HAP-1 (cell line): Measurements from ENCODE around the gene TBC1D2.

Experiments
- DNase-seq, 2 experiments: peaks; one replicate each; pipeline ENCODE4 v3.0.0-alpha.2; 2016 to 2020; ENCODE audit warnings: low spot score in 2 of 2
- H3K27me3 ChIP-seq: fragments of 250-450 bp; sonication (Bioruptor Pico); 2 replicates; pipeline ENCODE4 v1.5.1; 2020; ENCODE audit warnings: low read depth, mild to moderate bottlenecking, moderate library complexity
- H3K36me3 ChIP-seq: fragments of 250-450 bp; sonication (Bioruptor Pico); replicated peaks from 2 replicates; pipeline ENCODE4 v1.5.1; 2020; ENCODE audit warnings: mild to moderate bottlenecking
- H3K4me1 ChIP-seq: fragments of 250-450 bp; sonication (Bioruptor Pico); 2 replicates; pipeline ENCODE4 v1.5.1; 2020; ENCODE audit warnings: mild to moderate bottlenecking
- H3K4me3 ChIP-seq: fragments of 250-450 bp; sonication (Bioruptor Pico); 2 replicates; pipeline ENCODE4 v1.5.1; 2020; ENCODE audit warnings: mild to moderate bottlenecking, moderate library complexity
- H3K9me3 ChIP-seq: fragments of 250-450 bp; sonication (Bioruptor Pico); 2 replicates; pipeline ENCODE4 v1.5.1; 2020; ENCODE audit warnings: mild to moderate bottlenecking, moderate library complexity
- in situ Hi-C: fragments of 300-500 bp; cut with MboI; formaldehyde crosslinking; loops from 3 replicates; pipeline ENCODE4 v1.14.3; 2020; ENCODE audit warnings: low sequenced_read_pairs, inconsistent platforms, mixed read lengths

The TBC1D2 gene

DNA sequence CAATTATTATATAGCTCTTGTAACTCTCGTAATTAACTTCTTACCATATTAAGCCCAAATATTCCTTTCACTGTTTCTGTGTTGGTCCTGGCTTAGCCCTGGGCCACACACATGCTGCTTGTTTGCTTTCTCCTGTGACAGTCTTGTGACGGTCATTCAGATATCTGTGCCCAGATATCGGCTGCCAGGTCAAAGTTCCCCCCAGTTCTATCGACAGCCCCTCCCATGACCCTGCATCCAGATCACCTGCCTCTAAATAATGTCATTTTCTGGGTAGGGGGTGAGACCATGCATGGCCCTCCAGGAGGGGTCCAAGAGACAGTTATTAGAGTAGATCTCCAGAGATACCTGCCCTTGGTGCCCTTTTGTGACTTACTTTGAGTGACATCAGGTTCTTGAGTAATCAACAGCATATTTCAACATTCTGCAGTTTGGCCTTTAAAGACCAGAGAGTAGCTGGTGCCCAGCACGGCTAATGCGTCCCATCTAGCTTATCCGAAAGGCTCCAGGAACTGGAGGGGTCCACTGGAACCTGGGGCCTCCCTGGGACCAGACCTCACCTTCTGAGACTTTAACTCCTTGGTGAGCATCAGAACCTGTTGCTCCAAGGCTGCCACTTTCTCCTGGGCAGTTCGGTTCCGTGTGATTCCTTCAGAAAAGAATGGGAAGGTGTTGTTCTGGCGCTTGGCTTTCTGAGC is 26.9 kb downstream of the TBC1D2 start:
- Histone ChIP-seq H3K36me3 (no peaks in the 10 kb centered on the region), H3K9me3 (no peaks in the 10 kb centered on the region), H3K27me3 (no peaks in the 10 kb centered on the region), H3K4me1 (no peaks in the 10 kb centered on the region), H3K4me3 (no peak overlapping the region)
- in situ Hi-C loops, result no loop called here
- DNase-seq, result no peak

DNA sequence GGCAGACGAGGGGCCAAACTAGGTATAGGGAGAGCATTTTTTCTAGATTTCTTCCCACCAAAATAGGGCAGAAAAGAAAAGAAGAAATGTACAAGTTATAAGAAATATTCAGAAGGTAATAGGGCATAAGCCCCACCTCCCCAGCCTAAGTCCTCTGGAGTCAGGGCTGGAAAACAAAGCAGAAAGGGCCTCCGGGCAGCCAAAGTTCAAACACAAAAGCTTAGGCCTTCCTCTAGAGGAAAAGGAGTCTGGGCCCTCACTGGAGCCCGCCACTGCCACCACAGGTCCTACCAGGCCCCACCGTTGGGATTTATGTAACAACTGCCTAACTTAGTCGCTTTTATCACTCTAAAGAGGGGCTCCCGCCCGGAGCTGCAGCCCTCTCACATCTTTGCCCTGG is 27.6 kb downstream of the TBC1D2 start:
- no peaks in the 10 kb centered on the region for H3K4me1 ChIP-seq
- no peak overlapping the region for H3K4me3 ChIP-seq
- H3K9me3 ChIP-seq, result no peaks in the 10 kb centered on the region
- no peaks in the 10 kb centered on the region for H3K27me3 ChIP-seq
- in situ Hi-C loops, result no loop called here
- DNase-seq, result peak in 1 of 2 experiments; percentile 22
- no peaks in the 10 kb centered on the region for H3K36me3 ChIP-seq

DNA sequence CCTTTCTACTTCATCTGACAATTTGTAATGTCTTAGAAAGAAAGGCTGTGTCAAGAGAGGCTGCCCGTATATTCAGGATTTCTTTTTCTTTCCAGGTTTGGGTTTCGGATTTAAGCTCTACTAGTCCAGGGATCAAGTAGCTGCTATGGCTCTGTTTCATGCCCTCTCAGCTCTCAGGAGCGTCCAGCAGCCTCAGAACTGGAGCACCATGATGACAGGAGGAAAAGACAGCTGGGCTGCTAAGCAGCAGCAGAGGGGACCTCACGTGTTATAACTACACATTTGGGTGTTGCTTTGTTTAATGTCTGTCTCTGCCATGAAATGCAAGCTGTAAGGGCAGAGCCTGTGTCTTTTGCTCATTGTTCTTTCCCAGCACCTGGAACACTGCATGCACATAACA is 28.5 kb downstream of the TBC1D2 start:
- no peak for DNase-seq
- Histone ChIP-seq H3K27me3 (no peaks in the 10 kb centered on the region), H3K4me1 (no peaks in the 10 kb centered on the region), H3K36me3 (no peaks in the 10 kb centered on the region), H3K4me3 (no peak overlapping the region), H3K9me3 (no peaks in the 10 kb centered on the region)
- in situ Hi-C loops, result no loop called here

DNA sequence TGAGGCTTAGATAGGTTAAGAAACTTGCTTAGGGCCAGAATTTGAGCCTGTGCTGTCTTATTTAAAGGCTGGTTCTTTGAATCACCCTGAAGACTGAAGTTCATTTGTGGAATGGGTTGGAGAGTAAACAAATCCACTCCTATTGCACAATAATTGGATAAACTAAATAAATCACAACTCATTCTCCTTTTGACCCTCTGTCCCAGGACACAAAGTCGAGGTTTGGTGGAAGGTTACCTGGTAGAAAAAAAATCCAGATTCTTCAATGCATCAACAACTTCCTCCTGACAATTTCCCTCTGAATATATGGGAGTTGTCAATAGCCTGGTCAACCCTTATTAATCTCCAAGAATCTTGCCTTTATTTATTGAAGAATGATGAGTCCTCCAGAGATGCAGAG is 28.9 kb downstream of the TBC1D2 start:
- Histone ChIP-seq H3K36me3 (no peaks in the 10 kb centered on the region), H3K9me3 (no peaks in the 10 kb centered on the region), H3K4me3 (no peak overlapping the region), H3K27me3 (no peaks in the 10 kb centered on the region), H3K4me1 (no peaks in the 10 kb centered on the region)
- no peak for DNase-seq
- in situ Hi-C loops, result no loop called here

DNA sequence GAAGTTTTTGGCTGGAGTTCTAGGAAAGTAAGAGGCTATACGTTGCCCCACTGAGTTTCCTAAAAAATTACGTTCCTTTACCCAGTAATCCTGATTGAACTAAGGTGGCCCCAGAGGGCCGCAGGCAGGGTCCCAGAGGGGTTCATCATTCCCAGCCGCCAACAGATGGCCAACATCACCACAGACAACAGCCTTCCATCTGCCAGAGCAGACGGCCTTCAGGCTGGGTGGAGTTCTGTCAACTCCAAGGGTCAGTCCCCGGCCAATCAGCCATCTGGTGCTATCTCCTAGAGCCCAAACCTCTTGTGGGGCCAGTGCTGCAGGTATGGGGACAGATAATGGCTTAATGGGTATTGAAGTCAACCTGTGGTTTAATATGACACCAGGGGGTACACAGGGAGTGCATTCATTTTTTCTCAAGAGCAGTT is 30.4 kb downstream of the TBC1D2 start:
- no peak for DNase-seq
- in situ Hi-C loops, result no loop called here
- H3K4me1 ChIP-seq, result no peaks in the 10 kb centered on the region
- H3K27me3 ChIP-seq, result no peaks in the 10 kb centered on the region
- no peaks in the 10 kb centered on the region for H3K9me3 ChIP-seq
- no peaks in the 10 kb centered on the region for H3K36me3 ChIP-seq
- H3K4me3 ChIP-seq, result no peak overlapping the region

DNA sequence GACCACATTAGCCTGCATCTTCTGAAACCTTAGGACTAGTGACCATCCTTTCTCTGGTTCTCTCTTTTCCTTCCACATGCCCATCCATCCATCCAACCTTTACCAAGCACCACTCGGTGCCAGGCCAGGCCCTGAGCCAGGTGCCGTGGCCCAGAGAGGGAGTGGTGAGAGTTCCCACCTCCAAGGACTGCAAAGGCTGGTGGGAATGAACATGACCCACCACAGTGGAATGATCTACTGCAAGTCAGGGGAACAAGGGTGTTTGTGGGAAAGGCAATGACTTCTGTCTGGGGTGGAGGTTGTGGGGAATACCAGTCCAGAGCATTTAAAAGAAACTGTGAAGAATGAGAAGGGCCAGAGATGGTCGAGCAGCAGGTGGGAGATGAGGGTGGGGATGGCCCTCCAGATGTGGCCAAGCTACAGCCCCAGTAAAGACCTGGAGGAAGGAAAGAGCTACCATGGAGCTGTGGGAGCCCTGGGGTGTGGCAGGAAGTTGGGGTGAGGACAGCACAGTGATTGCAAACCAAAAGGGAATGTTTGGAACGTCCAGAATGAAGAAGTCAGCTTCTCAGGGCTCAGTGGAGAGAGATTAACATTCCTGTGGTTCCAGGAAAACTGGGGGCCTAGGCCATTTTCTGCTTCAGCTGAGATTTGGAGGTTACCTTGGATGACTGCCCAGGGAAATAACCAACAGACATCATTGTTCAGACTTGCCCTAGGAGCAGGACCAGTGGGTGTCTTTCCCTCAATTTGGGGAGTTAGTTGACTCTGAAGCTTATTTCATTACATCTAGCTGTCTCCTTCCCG is 32.4 kb downstream of the TBC1D2 start:
- in situ Hi-C loops, result no loop called here
- H3K36me3 ChIP-seq, result no peaks in the 10 kb centered on the region
- no peaks in the 10 kb centered on the region for H3K27me3 ChIP-seq
- no peaks in the 10 kb centered on the region for H3K9me3 ChIP-seq
- H3K4me3 ChIP-seq, result no peak overlapping the region
- no peak for DNase-seq
- no peaks in the 10 kb centered on the region for H3K4me1 ChIP-seq

DNA sequence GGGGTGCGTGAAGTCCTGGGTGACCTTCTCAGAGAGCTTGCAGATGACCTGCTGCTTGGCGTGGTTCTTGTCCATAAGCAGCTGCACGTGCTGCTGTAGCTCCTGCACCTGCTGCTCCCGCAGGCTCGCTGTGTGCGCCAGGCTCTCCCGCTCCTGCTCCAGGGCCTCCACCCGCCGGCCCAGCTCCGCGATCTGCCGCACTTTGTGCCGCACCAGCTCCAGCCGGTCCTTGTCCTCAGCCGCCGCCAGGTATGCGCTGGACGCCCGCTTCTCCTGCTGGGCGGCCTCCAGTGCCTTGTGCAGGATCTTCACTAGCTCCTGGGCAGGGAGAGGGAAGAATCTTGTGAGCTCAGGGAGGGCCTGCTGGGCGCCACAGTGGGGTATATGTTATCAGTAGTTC is 34.5 kb downstream of the TBC1D2 start:
- Histone ChIP-seq H3K9me3 (no peaks in the 10 kb centered on the region), H3K4me1 (no peaks in the 10 kb centered on the region), H3K27me3 (no peaks in the 10 kb centered on the region), H3K36me3 (no peaks in the 10 kb centered on the region), H3K4me3 (no peak overlapping the region)
- DNase-seq, result no peak
- in situ Hi-C loops, result no loop called here

DNA sequence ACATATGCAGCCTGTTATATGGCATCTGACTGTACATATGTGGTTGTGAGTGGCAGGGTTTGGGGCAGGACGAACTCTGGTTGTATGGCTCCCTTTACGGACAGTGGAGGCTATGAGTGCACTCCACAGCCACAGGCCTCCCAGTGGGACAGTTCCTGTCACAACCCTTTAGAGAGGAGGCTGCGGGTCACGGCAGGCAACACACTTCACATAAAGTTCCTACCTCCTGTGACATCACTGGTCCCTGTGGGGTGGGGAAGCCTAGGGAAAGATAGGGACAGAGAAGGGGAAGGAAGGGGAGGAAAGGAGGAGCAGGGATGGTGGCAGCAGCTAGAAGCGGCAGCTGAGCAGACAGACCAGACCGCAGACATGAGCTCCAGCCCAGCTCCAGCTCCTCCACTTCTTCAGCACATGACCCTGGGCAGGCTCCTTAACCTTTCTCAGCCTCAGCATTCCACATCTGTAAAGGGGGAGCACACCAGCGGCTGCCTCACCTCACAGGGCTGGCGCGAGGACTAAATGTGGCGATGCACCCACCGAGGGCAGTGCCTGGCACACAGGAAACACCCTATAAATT is 35.6 kb downstream of the TBC1D2 start:
- no peak for DNase-seq
- no peak overlapping the region for H3K4me3 ChIP-seq
- H3K4me1 ChIP-seq, result no peaks in the 10 kb centered on the region
- in situ Hi-C loops, result no loop called here
- no peaks in the 10 kb centered on the region for H3K9me3 ChIP-seq
- H3K27me3 ChIP-seq, result no peaks in the 10 kb centered on the region
- no peaks in the 10 kb centered on the region for H3K36me3 ChIP-seq

DNA sequence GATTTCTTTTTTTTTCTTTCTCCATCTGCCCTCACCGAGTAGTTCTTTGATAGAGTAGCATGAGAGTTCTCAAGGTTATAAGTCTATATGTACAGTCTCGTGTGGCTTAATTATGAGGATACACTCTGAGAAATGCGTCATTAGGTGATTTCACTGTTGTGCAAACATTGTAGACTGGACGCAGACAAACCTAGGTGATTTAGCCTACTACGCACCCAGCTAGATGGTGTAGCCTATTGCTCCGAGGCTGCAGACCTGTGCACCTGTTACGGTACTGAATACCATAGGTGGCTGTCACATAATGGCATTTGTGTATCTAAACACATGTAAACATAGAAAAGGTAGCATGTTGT is 36.1 kb downstream of the TBC1D2 start:
- Histone ChIP-seq H3K4me3 (no peak overlapping the region), H3K36me3 (no peaks in the 10 kb centered on the region), H3K4me1 (no peaks in the 10 kb centered on the region), H3K9me3 (no peaks in the 10 kb centered on the region), H3K27me3 (no peaks in the 10 kb centered on the region)
- in situ Hi-C loops, result no loop called here
- no peak for DNase-seq

DNA sequence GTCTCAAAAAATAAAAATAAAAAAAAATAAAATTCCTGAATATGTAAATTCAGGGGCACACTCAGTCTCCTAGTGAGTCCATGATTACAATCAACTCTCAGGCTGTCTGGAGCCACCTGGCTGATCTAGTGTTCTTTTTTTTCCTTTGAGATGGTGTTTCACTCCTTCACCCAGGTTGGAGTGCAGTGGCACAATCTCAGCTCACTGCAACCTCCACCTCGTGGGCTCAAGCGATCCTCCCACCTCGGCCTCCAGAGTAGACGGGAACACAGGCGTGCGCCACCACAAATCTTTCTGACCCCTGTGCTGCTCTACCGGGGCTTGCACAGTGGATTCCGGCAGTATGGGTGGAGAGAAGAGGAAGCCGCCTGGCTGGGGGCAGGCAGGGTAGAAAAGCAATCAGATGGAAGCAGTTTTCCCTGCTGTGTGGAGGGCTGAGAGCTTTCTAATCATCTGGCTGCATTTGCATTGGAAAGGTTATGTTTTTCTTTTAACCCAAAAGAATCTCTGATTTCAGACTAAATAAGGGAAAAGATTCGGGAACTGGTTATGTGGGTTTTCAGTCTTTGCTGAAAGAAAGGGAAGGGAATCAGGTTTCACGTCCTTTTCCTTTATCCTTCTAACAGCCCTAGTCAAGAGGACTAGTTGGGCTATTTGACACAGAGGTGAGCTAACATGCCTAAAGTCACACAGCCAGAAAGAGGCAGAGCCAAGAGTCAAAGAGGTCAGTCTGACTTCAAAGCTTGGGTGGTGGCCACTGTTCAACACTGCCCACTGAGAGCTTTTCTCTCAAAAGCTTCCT is 36.7 kb downstream of the TBC1D2 start:
- H3K27me3 ChIP-seq, result no peaks in the 10 kb centered on the region
- in situ Hi-C loops, result no loop called here
- DNase-seq, result peak in 1 of 2 experiments; percentile 3
- H3K9me3 ChIP-seq, result no peaks in the 10 kb centered on the region
- no peaks in the 10 kb centered on the region for H3K36me3 ChIP-seq
- H3K4me1 ChIP-seq, result no peaks in the 10 kb centered on the region
- H3K4me3 ChIP-seq, result no peak overlapping the region

DNA sequence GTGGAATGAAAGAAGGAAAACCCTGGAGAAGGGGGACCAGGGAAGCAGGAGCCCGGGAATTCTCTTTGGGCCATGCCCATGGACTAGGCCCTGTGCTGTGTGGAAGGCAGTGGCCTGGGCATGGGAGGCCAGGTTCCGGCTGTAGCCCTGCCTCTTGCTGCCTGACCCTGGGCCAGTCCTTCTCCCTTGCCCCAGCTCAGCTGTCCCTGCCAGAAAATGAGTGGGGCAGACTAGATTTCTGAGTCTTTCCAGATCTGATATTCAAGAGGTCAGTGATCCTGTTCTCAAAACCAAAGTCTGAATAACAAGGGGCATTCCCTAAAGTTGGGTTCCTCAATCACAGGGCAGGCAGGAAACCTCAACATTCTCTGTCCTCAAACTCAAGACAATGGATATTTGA is 38.2 kb downstream of the TBC1D2 start:
- H3K9me3 ChIP-seq, result no peaks in the 10 kb centered on the region
- H3K4me1 ChIP-seq, result no peaks in the 10 kb centered on the region
- H3K4me3 ChIP-seq, result no peak overlapping the region
- no peaks in the 10 kb centered on the region for H3K27me3 ChIP-seq
- DNase-seq, result no peak
- in situ Hi-C loops, result no loop called here
- no peaks in the 10 kb centered on the region for H3K36me3 ChIP-seq

DNA sequence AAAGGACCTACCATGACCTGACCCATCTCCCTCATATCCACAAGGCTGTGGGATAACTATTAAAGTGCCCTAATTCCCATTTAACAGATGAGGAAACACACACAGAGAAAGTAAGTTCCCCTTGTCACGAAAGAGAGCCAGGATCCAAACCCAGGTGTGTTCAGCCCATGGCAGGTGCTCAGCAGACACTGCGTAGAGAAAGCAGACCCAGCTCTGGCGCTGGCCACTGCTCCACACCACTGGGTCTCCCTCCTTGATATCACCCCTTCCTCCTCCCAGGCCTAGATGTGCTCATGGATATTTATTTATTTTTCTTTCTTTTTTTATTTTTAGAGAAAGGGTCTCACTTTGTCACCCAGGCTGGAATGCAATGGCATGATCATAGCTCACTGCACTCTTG is 39.1 kb downstream of the TBC1D2 start:
- Histone ChIP-seq H3K4me1 (no peaks in the 10 kb centered on the region), H3K27me3 (no peaks in the 10 kb centered on the region), H3K36me3 (no peaks in the 10 kb centered on the region), H3K4me3 (no peak overlapping the region), H3K9me3 (no peaks in the 10 kb centered on the region)
- in situ Hi-C loops, result no loop called here
- no peak for DNase-seq

DNA sequence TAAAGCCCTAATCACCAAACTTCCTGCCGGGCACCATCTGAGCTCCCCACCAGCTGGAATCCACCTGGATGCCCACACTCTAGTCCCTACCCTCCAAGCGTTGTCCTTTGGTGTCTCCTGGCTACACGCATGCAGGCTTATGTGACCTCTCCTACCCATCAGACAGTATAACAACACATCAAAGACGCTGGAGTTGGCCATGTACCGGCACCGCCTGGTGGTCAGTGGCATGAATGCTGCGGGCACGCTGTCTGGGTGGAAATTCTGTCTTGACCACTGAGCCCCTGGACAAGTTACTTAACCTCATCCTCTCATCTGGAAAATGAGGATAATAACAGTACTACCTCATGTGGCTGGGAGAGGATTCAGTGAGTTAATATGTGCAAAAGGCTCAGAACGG is 39.6 kb downstream of the TBC1D2 start:
- DNase-seq, result peak in 1 of 2 experiments; percentile 30
- in situ Hi-C loops, result no loop called here

DNA sequence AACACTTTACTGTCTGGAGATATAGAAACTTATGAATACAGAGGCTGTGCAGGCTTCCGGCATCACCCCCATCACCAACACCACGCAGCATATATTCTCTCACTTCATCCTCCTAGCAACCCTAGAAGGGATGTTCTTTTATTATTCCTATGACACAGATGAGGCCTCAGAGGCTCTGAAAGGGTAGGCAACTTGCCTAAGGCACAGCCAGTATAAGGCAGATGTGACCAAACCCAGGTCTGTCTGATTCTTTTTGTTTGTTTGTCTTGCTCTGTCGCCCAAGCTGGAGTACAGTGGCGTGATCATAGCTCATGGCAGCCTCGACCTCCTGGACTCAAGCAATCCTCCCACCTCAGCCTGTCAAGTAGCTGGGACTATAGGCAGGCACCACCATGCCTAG is 40.2 kb downstream of the TBC1D2 start:
- Histone ChIP-seq H3K27me3 (no peaks in the 10 kb centered on the region), H3K4me3 (no peak overlapping the region), H3K9me3 (no peaks in the 10 kb centered on the region), H3K4me1 (no peaks in the 10 kb centered on the region), H3K36me3 (no peaks in the 10 kb centered on the region)
- in situ Hi-C loops, result no loop called here
- no peak for DNase-seq

More for the DNA sequence above, 39.6 kb downstream of the TBC1D2 start:
- H3K9me3 ChIP-seq, result no peaks in the 10 kb centered on the region
- no peak overlapping the region for H3K4me3 ChIP-seq
- no peaks in the 10 kb centered on the region for H3K27me3 ChIP-seq
- H3K36me3 ChIP-seq, result no peaks in the 10 kb centered on the region
- H3K4me1 ChIP-seq, result no peaks in the 10 kb centered on the region
